NT2/D1 (cell line): ENCODE measurements around the gene HECTD1.

ENCODE experiments used
- SUZ12 ChIP-seq: IDR thresholded peaks from 2 replicates; pipeline ENCODE4 v1.6.1; 2011; ENCODE audit not compliant: insufficient read length, insufficient read depth; ENCODE audit errors: extremely low read depth
- YY1 ChIP-seq: IDR thresholded peaks from 2 replicates; pipeline ENCODE4 v1.6.1; 2011; ENCODE audit not compliant: insufficient read length, insufficient read depth

DNA sequence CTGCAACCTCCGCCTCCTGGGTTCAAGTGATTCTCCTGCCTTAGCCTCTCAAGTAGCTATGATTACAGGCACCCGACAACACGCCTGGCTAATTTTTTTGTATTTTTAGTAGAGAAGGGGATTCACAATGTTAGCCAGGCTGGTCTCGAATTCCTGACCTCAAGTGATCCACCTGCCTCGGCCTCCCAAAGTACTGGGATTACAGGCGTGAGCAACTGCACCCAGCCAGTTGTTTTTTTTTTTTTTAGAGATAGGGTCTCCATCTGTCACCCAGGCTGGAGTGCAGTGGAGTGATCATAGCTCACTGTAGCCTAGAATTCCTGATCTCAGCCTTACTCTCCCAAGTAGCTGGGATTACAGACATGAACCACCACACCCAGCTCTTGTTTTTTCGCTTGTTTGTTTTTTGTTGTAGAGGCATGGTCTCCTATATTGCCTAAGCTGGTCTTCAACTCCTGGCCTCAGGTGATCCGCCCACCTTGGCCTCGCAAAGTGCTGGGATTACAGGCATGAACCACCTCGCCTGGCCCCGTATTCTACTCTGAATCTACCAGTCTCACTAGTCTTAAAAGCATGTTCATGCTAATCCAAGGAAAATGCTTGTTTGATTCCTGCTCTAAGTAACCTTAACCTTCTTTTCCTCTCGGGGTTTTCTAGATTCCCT lies 149.8 kb downstream of the HECTD1 start:
- TF ChIP-seq YY1 (no peak), SUZ12 (no peak)
